ENCODE data around the gene SOX18.

The SOX18 gene

GRCh38 chr20:64037199-64037497 is 12.3 kb downstream of the SOX18 start:
- DNase-seq = no peak

- DNase-seq = no peak
Measured at GRCh38 chr20:64036346-64037198, 12.9 kb downstream of the SOX18 start.

GRCh38 chr20:64035933-64036345 is 13.5 kb downstream of the SOX18 start, which contains the start of gene C20orf204:
Gene C20orf204 (plus strand): TSS chr20:64036182. CDS start chr20:64036324, 142 bp downstream.
- DNase-seq = no peak

- DNase-seq = no peak
Measured at GRCh38 chr20:64035066-64035932, 14.1 kb downstream of the SOX18 start.

GRCh38 chr20:64033981-64034493 is 15.4 kb downstream of the SOX18 start:
- no peak for DNase-seq

GRCh38 chr20:64032706-64033624 is 16.5 kb downstream of the SOX18 start:
- no peak for DNase-seq

GRCh38 chr20:64031822-64032314 is 17.6 kb downstream of the SOX18 start:
- no peak for DNase-seq

GRCh38 chr20:64030371-64031134 is 18.9 kb downstream of the SOX18 start:
- no peak for DNase-seq

- no peak for DNase-seq
Measured at GRCh38 chr20:64029293-64030117, 19.9 kb downstream of the SOX18 start.

GRCh38 chr20:64027981-64028685 is 21.3 kb downstream of the SOX18 start:
- no peak for DNase-seq

- DNase-seq = no peak
Measured at GRCh38 chr20:64025826-64026412, 23.5 kb downstream of the SOX18 start.

GRCh38 chr20:64025101-64025825 is 24.2 kb downstream of the SOX18 start:
- DNase-seq = no peak

- DNase-seq = no peak
Measured at GRCh38 chr20:64024141-64024990, 25.1 kb downstream of the SOX18 start.

- DNase-seq = no peak
Measured at GRCh38 chr20:64023361-64024140, 25.9 kb downstream of the SOX18 start.

GRCh38 chr20:64022671-64023360 is 26.6 kb downstream of the SOX18 start:
- DNase-seq = no peak
